ENCODE measurements around the gene USP33.
"Not testable (repeated sequence)": the region's sequence is repeated elsewhere in the genome, so short reads cannot be mapped to it uniquely, and the experiment has no call there.

Gene USP33

GRCh38 chr1:77759071-77760028 is at the start of gene USP33:
USP33 (minus strand) TSS chr1:77759852; CDS start chr1:77741697, 18,155 bp downstream.
- DNase-seq (ENCODE audit: low read depth in 2 of 2), result peak; percentile 87 to 92

- DNase-seq (ENCODE audit: low read depth in 2 of 2), result no peak
Measured at GRCh38 chr1:77803371-77803770, 43.7 kb upstream of the USP33 start.

GRCh38 chr1:77802026-77802425 is 42.4 kb upstream of the USP33 start:
- no peak for DNase-seq (ENCODE audit: low read depth in 2 of 2)

GRCh38 chr1:77797991-77798390 is 38.3 kb upstream of the USP33 start:
- DNase-seq (ENCODE audit: low read depth in 2 of 2), result no peak

- no peak for DNase-seq (ENCODE audit: low read depth in 2 of 2)
Measured at GRCh38 chr1:77796695-77797405, 37.2 kb upstream of the USP33 start.

- DNase-seq (ENCODE audit: low read depth in 2 of 2), result no peak
Measured at GRCh38 chr1:77794550-77794949, 34.9 kb upstream of the USP33 start.

GRCh38 chr1:77786093-77786741 is 26.6 kb upstream of the USP33 start:
- not testable (repeated sequence) for DNase-seq (ENCODE audit: low read depth in 2 of 2)

GRCh38 chr1:77783141-77783540 is 23.5 kb upstream of the USP33 start:
- DNase-seq (ENCODE audit: low read depth in 2 of 2), result no peak

GRCh38 chr1:77781683-77782082 is 22.0 kb upstream of the USP33 start:
- DNase-seq (ENCODE audit: low read depth in 2 of 2), result no peak

- DNase-seq (ENCODE audit: low read depth in 2 of 2), result peak; percentile 72 to 82
Measured at GRCh38 chr1:77779529-77780281, 20.1 kb upstream of the USP33 start, which contains the start of gene MIGA1. MIGA1 (plus strand) TSS chr1:77779649; CDS start chr1:77783253, 3,604 bp downstream.

DNA sequence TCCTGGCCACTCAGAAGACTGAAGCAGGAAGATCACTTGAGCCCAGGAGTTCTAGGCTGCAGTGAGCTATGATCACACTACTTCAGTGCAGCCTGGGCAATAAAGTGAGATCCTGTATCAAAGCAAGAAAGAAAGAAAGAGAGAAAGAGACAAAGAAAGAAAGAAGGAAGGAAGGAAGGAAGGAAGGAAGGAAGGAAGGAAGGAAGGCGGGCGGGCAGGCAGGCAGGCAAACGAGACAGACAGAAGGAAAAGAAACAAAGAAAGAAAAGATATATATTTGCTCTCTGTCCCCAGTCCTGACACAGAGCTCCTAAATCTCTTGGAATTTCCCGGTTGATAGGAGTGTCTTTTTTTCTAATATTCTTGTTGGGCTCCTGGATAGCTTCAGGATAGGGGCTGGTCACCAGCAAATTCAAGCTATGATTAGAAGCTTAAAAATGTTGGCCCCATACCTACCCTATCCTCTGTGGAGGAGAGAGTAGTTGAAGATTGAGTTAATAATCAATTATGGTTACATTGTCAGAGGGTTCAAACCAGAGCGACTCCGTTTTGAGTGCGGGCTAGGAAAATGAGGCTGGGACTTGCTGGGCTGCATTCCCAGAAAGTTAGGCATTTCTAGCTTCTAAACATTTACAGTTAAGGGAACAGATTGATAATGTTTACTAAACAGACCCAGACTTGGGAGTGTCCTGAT is 16.5 kb upstream of the USP33 start:
- no peak for DNase-seq (ENCODE audit: low read depth in 2 of 2)

- DNase-seq (ENCODE audit: low read depth in 2 of 2), result no peak
Measured at GRCh38 chr1:77768006-77768405, 8.4 kb upstream of the USP33 start.

GRCh38 chr1:77762072-77762476 is 2.4 kb upstream of the USP33 start:
- no peak for DNase-seq (ENCODE audit: low read depth in 2 of 2)

DNA sequence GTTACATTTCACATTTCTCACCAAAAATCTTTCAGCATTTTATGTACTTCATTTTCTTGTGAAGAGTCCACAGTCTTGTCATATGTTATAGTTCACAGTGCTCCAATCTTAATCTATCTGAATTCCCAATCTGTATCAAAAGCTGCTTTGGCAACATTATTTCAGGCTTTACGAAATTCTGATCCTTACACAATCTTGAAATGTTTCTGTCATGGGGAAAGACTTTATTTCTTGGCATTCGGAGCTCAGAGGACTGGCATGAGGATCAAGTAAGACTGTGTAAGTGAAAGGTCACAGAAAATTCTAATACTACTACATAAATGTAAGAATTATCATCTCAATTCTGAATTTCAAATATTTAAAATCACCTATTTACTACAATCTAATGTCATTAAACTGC is 2.0 kb downstream of the USP33 start:
- no peak for DNase-seq (ENCODE audit: low read depth in 2 of 2)

DNA sequence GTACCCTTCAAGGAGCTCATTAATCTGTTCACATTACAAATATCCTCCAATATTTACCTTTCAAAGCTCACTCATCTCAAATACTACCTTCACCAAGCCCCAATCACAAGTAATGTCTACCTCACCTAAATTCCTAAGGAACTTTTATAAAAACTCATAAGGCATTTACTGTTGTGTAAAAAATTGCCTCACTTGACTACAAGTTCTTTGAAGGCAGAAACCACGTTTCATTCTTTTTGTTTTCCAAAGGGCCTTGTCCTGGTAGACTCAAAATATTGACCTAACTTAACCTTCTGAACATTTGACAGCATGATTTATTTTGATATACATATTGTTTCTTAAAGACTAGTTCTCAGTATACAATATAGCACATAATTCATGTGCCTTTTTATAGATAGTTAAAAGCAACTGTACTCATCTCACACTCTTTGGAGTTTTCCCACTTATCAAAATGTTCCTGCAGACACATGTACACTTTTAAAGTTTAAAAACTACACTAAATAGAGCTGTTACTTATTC is 2.5 kb downstream of the USP33 start:
- DNase-seq (ENCODE audit: low read depth in 2 of 2), result no peak

DNA sequence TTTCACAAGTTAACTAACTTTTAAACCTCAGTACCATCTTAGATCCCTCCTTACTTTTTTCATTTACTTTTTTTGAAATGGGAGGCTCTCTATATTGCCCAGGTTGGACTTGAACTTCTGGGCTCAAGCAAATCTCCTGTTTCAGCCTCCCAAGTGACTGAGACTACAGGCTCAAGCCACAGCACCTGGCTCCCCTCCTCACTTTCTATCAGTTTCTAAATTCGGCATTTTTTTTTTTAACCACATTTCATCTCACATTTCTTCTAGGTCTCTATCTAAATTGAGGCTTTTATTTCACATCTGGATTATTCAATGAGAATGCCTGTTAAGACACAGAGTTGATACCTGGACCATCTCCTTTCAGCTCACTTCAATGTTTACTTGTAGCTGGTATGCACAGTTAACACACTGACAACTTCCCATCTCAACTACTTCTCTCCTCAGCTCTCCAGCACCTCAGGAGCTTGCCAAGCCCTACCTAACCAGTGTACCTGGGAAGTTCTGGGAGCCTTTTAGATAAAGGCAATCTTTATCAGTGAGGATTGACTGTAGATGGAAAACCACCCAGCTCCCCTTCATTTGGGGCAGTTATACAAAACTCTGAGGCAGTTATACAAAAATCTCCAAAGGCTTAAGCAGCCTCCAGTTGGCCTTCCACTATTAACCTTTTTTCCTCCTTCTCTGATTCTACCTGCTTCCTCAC is 3.4 kb downstream of the USP33 start:
- no peak for DNase-seq (ENCODE audit: low read depth in 2 of 2)

- DNase-seq (ENCODE audit: low read depth in 2 of 2), result not testable (repeated sequence)
Measured at GRCh38 chr1:77749489-77749888, 10.2 kb downstream of the USP33 start.

GRCh38 chr1:77744576-77744975 is 15.1 kb downstream of the USP33 start:
- DNase-seq (ENCODE audit: low read depth in 2 of 2), result no peak

DNA sequence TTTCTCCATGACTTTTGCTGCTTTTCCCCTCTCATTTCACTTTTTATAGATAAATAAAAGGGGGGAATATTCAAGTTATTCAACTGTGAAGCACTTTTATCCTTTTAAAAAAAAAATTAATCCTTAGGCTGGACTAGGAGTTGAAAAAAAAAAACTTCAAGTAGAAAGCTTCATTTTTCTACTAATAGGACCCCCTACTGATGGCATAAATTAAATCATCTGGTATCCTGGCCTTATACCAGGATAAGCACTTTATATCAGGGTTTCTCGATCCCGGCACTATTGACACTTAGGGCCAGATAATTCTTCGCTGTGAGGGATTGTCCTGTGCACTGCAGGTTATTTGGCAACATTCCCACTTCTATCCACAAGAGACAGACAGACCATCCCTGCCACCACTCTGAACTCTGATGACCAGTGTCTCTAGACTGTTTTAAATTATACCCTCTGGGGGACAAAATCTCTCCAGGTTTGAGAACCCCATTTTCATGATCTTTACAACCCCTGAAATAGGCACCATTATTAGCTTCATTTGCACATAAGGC is 17.6 kb downstream of the USP33 start:
- DNase-seq (ENCODE audit: low read depth in 2 of 2), result no peak

DNA sequence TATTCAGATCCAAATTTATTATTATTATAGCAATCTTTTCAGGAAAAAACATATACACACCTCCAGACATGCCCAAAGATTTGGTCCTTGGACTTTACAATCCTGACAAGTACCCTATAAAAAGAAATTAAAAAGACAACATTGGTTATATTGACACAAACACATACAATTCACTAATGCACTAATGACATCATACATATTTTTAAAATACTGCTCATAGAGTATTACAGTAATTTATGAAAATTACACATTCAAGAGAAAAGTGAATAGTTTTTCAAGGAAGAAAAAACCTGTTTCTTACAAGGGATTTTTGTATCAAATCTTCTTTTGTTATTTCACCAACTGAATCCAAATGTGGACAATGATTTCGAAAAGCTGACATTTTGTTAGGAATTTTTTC is 18.3 kb downstream of the USP33 start:
- no peak for DNase-seq (ENCODE audit: low read depth in 2 of 2)

All from activated CD4-positive, alpha-beta T cell treated with anti-CD3 and anti-CD28 coated beads for 24 hours (primary cell).